H9 (cell line): ENCODE results near the gene MAN1A1. TPM values are rescaled to one million over a fixed set of nuclear protein-coding genes. Genes with fewer than 3 reads are reported as not detected.

ENCODE experiments used
- DNase-seq: peaks from one replicate; pipeline ENCODE4 v3.0.0-alpha.2; 2017
- H2AFZ ChIP-seq: one replicate; pipeline ENCODE4 v1.6.1; 2013; ENCODE audit warnings: mild to moderate bottlenecking, low read length, control low read depth, moderate library complexity
- H2AK5ac ChIP-seq: 2 replicates; pipeline ENCODE4 v1.6.1; 2013; ENCODE audit warnings: low read length, control low read depth, mixed read lengths; ENCODE audit not compliant: insufficient read length
- H2BK120ac ChIP-seq: one replicate; pipeline ENCODE4 v1.6.1; 2013; ENCODE audit warnings: low read depth, mild to moderate bottlenecking, low read length, control low read depth, inconsistent platforms; ENCODE audit not compliant: poor library complexity, severe bottlenecking
- H2BK12ac ChIP-seq: 2 replicates; pipeline ENCODE4 v1.6.1; 2013; ENCODE audit warnings: low read length, control low read depth, mixed read lengths, low read depth; ENCODE audit not compliant: insufficient read length
- H2BK15ac ChIP-seq: 2 replicates; pipeline ENCODE4 v1.6.1; 2013; ENCODE audit warnings: low read depth, low read length, control low read depth
- H2BK20ac ChIP-seq: one replicate; pipeline ENCODE4 v1.6.1; 2013; ENCODE audit warnings: low read depth, mild to moderate bottlenecking, low read length, control low read depth, inconsistent platforms; ENCODE audit not compliant: poor library complexity, severe bottlenecking
- H2BK5ac ChIP-seq: 2 replicates; pipeline ENCODE4 v1.6.1; 2013; ENCODE audit warnings: low read length, control low read depth, mixed read lengths; ENCODE audit not compliant: insufficient read length
- H3K14ac ChIP-seq: 2 replicates; pipeline ENCODE4 v1.6.1; 2013; ENCODE audit warnings: low read length, control low read depth; ENCODE audit not compliant: insufficient read depth
- H3K18ac ChIP-seq: 2 replicates; pipeline ENCODE4 v1.6.1; 2013; ENCODE audit warnings: low read depth, mild to moderate bottlenecking, mixed read lengths, low read length, control low read depth; ENCODE audit not compliant: insufficient read length
- H3K23ac ChIP-seq: 2 replicates; pipeline ENCODE4 v1.6.1; 2013; ENCODE audit warnings: low read length, control low read depth, mixed read lengths, low read depth; ENCODE audit not compliant: insufficient read length
- H3K23me2 ChIP-seq: 2 replicates; pipeline ENCODE4 v1.6.1; 2013; ENCODE audit warnings: low read depth, mild to moderate bottlenecking, mixed read lengths, low read length, control low read depth; ENCODE audit not compliant: insufficient read length, poor library complexity, severe bottlenecking
- H3K27ac ChIP-seq: 2 replicates; pipeline ENCODE4 v1.5.1; 2013; ENCODE audit warnings: low read length, control low read depth, mixed read lengths, low read depth; ENCODE audit not compliant: insufficient read length
- H3K27me3 ChIP-seq: 2 replicates; pipeline ENCODE4 v1.6.1; 2013; ENCODE audit warnings: low read length, control low read depth, inconsistent platforms; ENCODE audit not compliant: insufficient read depth
- H3K4ac ChIP-seq: 2 replicates; pipeline ENCODE4 v1.6.1; 2013; ENCODE audit warnings: low read depth, mild to moderate bottlenecking, control low read depth, inconsistent platforms, low read length, moderate library complexity
- H3K4me1 ChIP-seq: 2 replicates; pipeline ENCODE4 v1.6.1; 2013; ENCODE audit warnings: low read length, control low read depth, inconsistent platforms; ENCODE audit not compliant: insufficient read depth
- H3K4me2 ChIP-seq: 2 replicates; pipeline ENCODE4 v1.6.1; 2013; ENCODE audit warnings: low read length, control low read depth, mixed read lengths; ENCODE audit not compliant: insufficient read length, insufficient read depth
- H3K56ac ChIP-seq: 2 replicates; pipeline ENCODE4 v1.6.1; 2013; ENCODE audit warnings: low read depth, mild to moderate bottlenecking, mixed read lengths, low read length, control low read depth; ENCODE audit not compliant: insufficient read length
- H3K79me1 ChIP-seq: 2 replicates; pipeline ENCODE4 v1.6.1; 2013; ENCODE audit warnings: low read depth, mild to moderate bottlenecking, moderate library complexity, low read length, control low read depth, inconsistent platforms; ENCODE audit not compliant: insufficient read depth, poor library complexity, severe bottlenecking
- H3K79me2 ChIP-seq: 2 replicates; pipeline ENCODE4 v1.6.1; 2013; ENCODE audit warnings: low read length, control low read depth, inconsistent platforms; ENCODE audit not compliant: insufficient read depth
- H3K9ac ChIP-seq: 2 replicates; pipeline ENCODE4 v1.6.1; 2013; ENCODE audit warnings: low read length, control low read depth, mixed read lengths; ENCODE audit not compliant: insufficient read length; ENCODE audit errors: extremely low read depth
- H3K9me3 ChIP-seq: one replicate; pipeline ENCODE4 v1.6.1; 2013; ENCODE audit warnings: low read depth, low read length, inconsistent platforms; ENCODE audit not compliant: control insufficient read depth
- H3T11ph ChIP-seq: one replicate; pipeline ENCODE4 v1.6.1; 2013; ENCODE audit warnings: mild to moderate bottlenecking, low read length, control low read depth, inconsistent platforms
- H4K20me1 ChIP-seq: one replicate; pipeline ENCODE4 v1.6.1; 2013; ENCODE audit not compliant: control insufficient read depth, insufficient read length, insufficient read depth
- H4K5ac ChIP-seq: 2 replicates; pipeline ENCODE4 v1.6.1; 2013; ENCODE audit warnings: low read depth, mild to moderate bottlenecking, mixed read lengths, low read length, control low read depth; ENCODE audit not compliant: insufficient read length
- H4K8ac ChIP-seq: replicated peaks from 2 replicates; pipeline ENCODE4 v1.6.1; 2013; ENCODE audit warnings: low read length, control low read depth, mixed read lengths, low read depth; ENCODE audit not compliant: insufficient read length
- H4K91ac ChIP-seq: 2 replicates; pipeline ENCODE4 v1.6.1; 2013; ENCODE audit warnings: low read depth, mild to moderate bottlenecking, moderate library complexity, mixed read lengths, low read length, control low read depth; ENCODE audit not compliant: insufficient read length
- H3K27ac Mint-ChIP-seq, 3 experiments: 2 replicates in 2 of 3; 3 replicates in 1 of 3; pipeline ENCODE4 v1.8.0; 2020 to 2021; ENCODE audit warnings: mixed read lengths in 3 of 3, mild to moderate bottlenecking in 1 of 3, moderate library complexity in 1 of 3
- H3K27me3 Mint-ChIP-seq: 2 replicates; pipeline ENCODE4 v1.8.0; 2021; ENCODE audit warnings: low read depth, mild to moderate bottlenecking, moderate library complexity, mixed read lengths
- H3K36me3 Mint-ChIP-seq, 3 experiments: 2 replicates in 2 of 3; 3 replicates in 1 of 3; pipeline ENCODE4 v1.8.0; 2020 to 2021; ENCODE audit warnings: low read depth in 3 of 3, mixed read lengths in 3 of 3; ENCODE audit not compliant: insufficient read depth in 1 of 3
- H3K4me1 Mint-ChIP-seq, 2 experiments: 2 replicates each; pipeline ENCODE4 v1.8.0; 2020; ENCODE audit warnings: mixed read lengths in 2 of 2
- H3K4me3 Mint-ChIP-seq, 2 experiments: 2 replicates in 1 of 2; 3 replicates in 1 of 2; pipeline ENCODE4 v1.8.0; 2020 to 2021; ENCODE audit warnings: mild to moderate bottlenecking in 2 of 2, mixed read lengths in 2 of 2, moderate library complexity in 1 of 2
- H3K9me3 Mint-ChIP-seq, 2 experiments: 2 replicates in 1 of 2; 3 replicates in 1 of 2; pipeline ENCODE4 v1.8.0; 2020; ENCODE audit warnings: mild to moderate bottlenecking in 2 of 2, mixed read lengths in 2 of 2, moderate library complexity in 1 of 2
- WGBS: extraction: QIAGEN DNeasy Blood & Tissue Kit; methylation state at CpG from one replicate; pipeline ENCODE4 v1.1.7; 2013; ENCODE audit warnings: missing lambda C conversion rate, low lambda C conversion rate, mixed read lengths; ENCODE audit not compliant: insufficient read length; ENCODE audit errors: extremely low coverage; 5-methylcytosine and 5-hydroxymethylcytosine counted together
- total RNA-seq: library from RNA; stranded (reverse); gene quantifications from 2 replicates; pipeline ENCODE4 v1.2.1, GENCODE V29; 2021
- TF ChIP-seq, protein P1 (sequence below): fragments of 200-600 bp; sonication (generic); conservative IDR thresholded peaks from 3 replicates; pipeline ENCODE4 v1.8.0; 2021; ENCODE audit warnings: antibody characterized with exemption, mild to moderate bottlenecking

The MAN1A1 gene
- total RNA-seq, 1 experiment from 2014 or later: 1.6 TPM

DNA sequence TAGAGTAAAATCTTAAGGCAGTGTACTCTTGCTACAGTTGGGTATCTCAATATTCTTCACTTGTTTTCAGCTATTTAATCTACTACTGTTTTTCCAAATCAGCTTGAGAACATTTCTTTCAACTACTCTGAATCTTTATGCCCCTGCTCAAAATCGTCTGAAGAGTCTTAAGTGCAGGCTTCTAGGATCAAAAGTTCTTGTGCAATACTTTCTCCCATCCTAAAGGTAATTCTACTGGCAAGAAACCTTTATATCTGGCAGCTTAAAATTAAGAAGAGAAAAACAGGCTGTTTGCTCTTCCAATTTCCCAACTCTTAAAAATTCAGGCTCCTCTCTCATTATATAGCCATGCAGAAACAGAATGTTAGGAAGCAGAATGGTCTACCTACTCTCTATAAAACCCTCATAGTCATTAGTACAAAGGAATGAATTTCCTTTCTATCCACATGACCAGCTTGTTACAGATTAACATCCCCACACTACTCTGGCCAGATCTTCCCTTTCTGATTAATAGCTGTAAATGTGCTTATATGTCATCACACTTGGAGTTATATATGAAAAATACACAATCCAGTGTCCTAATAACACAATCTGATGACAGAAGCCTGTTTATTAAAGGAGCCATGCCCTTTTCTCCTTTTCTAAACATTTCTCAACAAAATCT lies 148.9 kb downstream of the MAN1A1 start:
- Histone ChIP-seq H2BK20ac (no peak overlapping the region), H2BK15ac (no peak overlapping the region), H3K9ac (no peak overlapping the region), H4K5ac (no peak overlapping the region), H3K23ac (no peak overlapping the region), H3K4me1 (no peaks in the 10 kb centered on the region; the same call in 1 of the 2 replicates), H2BK120ac (no peak overlapping the region), H3K9me3 (no peaks in the 10 kb centered on the region), H3K4me2 (no peak overlapping the region), H3K56ac (no peak overlapping the region), H3K18ac (no peak overlapping the region), H4K20me1 (no peaks in the 10 kb centered on the region), H2AFZ (no peak overlapping the region), H2BK12ac (no peak overlapping the region), H3K23me2 (no peaks in the 10 kb centered on the region), H3K79me2 (no peaks in the 10 kb centered on the region), H3K27me3 (no peaks in the 10 kb centered on the region), H3K27ac (no peak overlapping the region), H4K91ac (no peak overlapping the region), H3K14ac (no peak overlapping the region), H3K79me1 (no peaks in the 10 kb centered on the region), H2AK5ac (no peak overlapping the region), H3K4ac (no peak overlapping the region), H4K8ac (no peak overlapping the region), H3T11ph (no peak overlapping the region), H2BK5ac (no peak overlapping the region)
- Mint-ChIP-seq H3K9me3 (no peaks in the 10 kb centered on the region), H3K27me3 (no peaks in the 10 kb centered on the region), H3K4me1 (no peaks in the 10 kb centered on the region), H3K36me3 (no peaks in the 10 kb centered on the region; a peak in 1 of 7 replicates), H3K4me3 (no peak overlapping the region), H3K27ac (no peak overlapping the region)
- WGBS: no CpG with 5 or more reads among the region's 1 CpG
- DNase-seq: no peak
- TF ChIP-seq, protein P1, sequence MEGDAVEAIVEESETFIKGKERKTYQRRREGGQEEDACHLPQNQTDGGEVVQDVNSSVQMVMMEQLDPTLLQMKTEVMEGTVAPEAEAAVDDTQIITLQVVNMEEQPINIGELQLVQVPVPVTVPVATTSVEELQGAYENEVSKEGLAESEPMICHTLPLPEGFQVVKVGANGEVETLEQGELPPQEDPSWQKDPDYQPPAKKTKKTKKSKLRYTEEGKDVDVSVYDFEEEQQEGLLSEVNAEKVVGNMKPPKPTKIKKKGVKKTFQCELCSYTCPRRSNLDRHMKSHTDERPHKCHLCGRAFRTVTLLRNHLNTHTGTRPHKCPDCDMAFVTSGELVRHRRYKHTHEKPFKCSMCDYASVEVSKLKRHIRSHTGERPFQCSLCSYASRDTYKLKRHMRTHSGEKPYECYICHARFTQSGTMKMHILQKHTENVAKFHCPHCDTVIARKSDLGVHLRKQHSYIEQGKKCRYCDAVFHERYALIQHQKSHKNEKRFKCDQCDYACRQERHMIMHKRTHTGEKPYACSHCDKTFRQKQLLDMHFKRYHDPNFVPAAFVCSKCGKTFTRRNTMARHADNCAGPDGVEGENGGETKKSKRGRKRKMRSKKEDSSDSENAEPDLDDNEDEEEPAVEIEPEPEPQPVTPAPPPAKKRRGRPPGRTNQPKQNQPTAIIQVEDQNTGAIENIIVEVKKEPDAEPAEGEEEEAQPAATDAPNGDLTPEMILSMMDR: no peak
